Aorta (tissue), 5 donors: ENCODE results near the gene DENND4B. TPM values are rescaled to one million over a fixed set of nuclear protein-coding genes. Genes with fewer than 3 reads are reported as not detected.
A peak's percentile ranks its signal among the peaks of the same experiment; 100 is the strongest.

ENCODE experiments used
- ATAC-seq: fragments of 200-7000 bp; cut with Tn5 transposase; one replicate; pipeline ENCODE4 v1.9.1; 2022; ENCODE audit warnings: moderate library complexity; ENCODE audit not compliant: low FRiP score
- DNase-seq, 2 donors: peaks; one replicate each; pipeline ENCODE4 v3.0.0-alpha.2; 2020
- H3K27ac ChIP-seq, 2 donors: one replicate each; pipeline ENCODE4 v1.5.1; 2013; ENCODE audit warnings: low read length in 2 of 2, mild to moderate bottlenecking in 2 of 2, moderate library complexity in 2 of 2, control low read depth in 1 of 2, inconsistent platforms in 1 of 2, low read depth in 1 of 2
- H3K27me3 ChIP-seq, 2 donors: one replicate each; pipeline ENCODE4 v1.6.1; 2013; ENCODE audit warnings: control low read depth in 1 of 2, low read length in 1 of 2, mild to moderate bottlenecking in 1 of 2, moderate library complexity in 1 of 2; ENCODE audit not compliant: insufficient read depth in 2 of 2, control insufficient read depth in 1 of 2
- H3K36me3 ChIP-seq, 2 donors: one replicate each; pipeline ENCODE4 v1.6.1; 2013; ENCODE audit warnings: control low read depth in 1 of 2, low read length in 1 of 2, mild to moderate bottlenecking in 1 of 2; ENCODE audit not compliant: insufficient read depth in 2 of 2, control insufficient read depth in 1 of 2
- H3K4me1 ChIP-seq, 2 donors: one replicate each; pipeline ENCODE4 v1.6.1; 2013; ENCODE audit warnings: low read length in 2 of 2, control low read depth in 1 of 2, mild to moderate bottlenecking in 1 of 2, moderate library complexity in 1 of 2; ENCODE audit not compliant: insufficient read depth in 2 of 2, control insufficient read depth in 1 of 2
- H3K4me3 ChIP-seq, 2 donors: one replicate each; pipeline ENCODE4 v1.5.1; 2013; ENCODE audit warnings: low read length in 2 of 2, control low read depth in 1 of 2, mild to moderate bottlenecking in 1 of 2
- H3K9me3 ChIP-seq: one replicate; pipeline ENCODE4 v1.6.1; 2013; ENCODE audit warnings: mild to moderate bottlenecking, low read length; ENCODE audit not compliant: control insufficient read depth
- WGBS, 2 donors: extraction: QIAGEN DNeasy Blood & Tissue Kit; methylation state at CpG; one replicate each; pipeline ENCODE4 v1.1.7; 2013; 5-methylcytosine and 5-hydroxymethylcytosine counted together
- intact Hi-C, 2 donors: fragments of 100-400 bp; cut with DNase I; formaldehyde crosslinking; loops; one replicate each; pipeline versions ENCODE4 v1.14.2 to v1.15.0; 2022
- polyA plus RNA-seq, 2 donors: library from polyadenylated mRNA; stranded (reverse); fragments of 200-250 nt; gene quantifications; one replicate each; pipeline ENCODE4 v1.2.3, GENCODE V29; 2013
- total RNA-seq, 2 donors: library from RNA; stranded (reverse); fragmentation: NEBNext Ultra II Directional; extraction: Animal tissue kit (Norgen Biotek cat#: 25700); gene quantifications; one replicate each; pipeline ENCODE4 v1.2.1, GENCODE V29; 2021
- donor health status: healthy with polysubstance abuse.
- donor health status: Bipolar disorder and iron deficiency.
- donor health status: DM: no; HTN: no; CAD: no.
- donor health status: DM: no; HTN: no; CAD: no.
- donor health status: DM: yes; HTN: yes; CAD: no.

DENND4B gene
- total and polyA plus RNA-seq, 4 donors = 6.6 to 94.7 (median 40.1) TPM

- WGBS, 2 donors = 95 to 97% methylated on average over 12 of the region's 12 CpGs
- Histone ChIP-seq H3K4me1 (no peaks in the 10 kb centered on the region), H3K9me3 (no peaks in the 10 kb centered on the region), H3K27ac (no peak overlapping the region), H3K4me3 (no peak overlapping the region), H3K36me3 (peaks cover 6 to 10% of the 10 kb centered on the region in 2 donors), H3K27me3 (no peaks in the 10 kb centered on the region)
- ATAC-seq (no peak), DNase-seq (peak in 1 of 2 donors; percentile 37)
- intact Hi-C loops = no loop called here
Measured at GRCh38 chr1:153936011-153936802, 10.3 kb downstream of the DENND4B start.

DNA sequence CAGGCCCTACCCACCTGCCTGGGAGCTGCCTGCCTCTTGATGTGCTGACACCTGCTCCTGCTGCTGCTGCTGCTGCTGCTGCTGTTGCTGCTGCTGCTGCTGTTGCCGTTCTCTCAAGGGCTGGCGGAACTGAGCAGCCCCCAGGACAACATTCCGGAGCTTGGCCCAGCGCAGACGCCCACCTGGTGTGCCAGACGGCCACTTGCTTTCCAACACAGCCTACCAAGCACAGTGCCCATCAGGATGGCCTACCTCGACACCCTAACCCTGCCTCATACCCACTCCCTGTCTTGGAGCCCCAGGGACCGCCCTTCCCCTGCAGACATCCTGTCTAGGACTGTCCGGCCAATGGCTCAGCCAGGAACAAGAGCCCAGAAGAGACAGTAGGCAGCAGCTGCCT is 11.8 kb downstream of the DENND4B start:
- no peak overlapping the region for H3K27ac ChIP-seq
- no peaks in the 10 kb centered on the region for H3K4me1 ChIP-seq
- no peaks in the 10 kb centered on the region for H3K27me3 ChIP-seq
- H3K4me3 ChIP-seq = no peak overlapping the region
- DNase-seq (peak in 1 of 2 donors; percentile 72), ATAC-seq (no peak)
- intact Hi-C loops = no loop called here
- WGBS, 2 donors = 94 to 96% methylated on average over 9 of the region's 9 CpGs
- H3K9me3 ChIP-seq = no peaks in the 10 kb centered on the region
- H3K36me3 ChIP-seq = peaks cover 6 to 11% of the 10 kb centered on the region in 2 donors

DNA sequence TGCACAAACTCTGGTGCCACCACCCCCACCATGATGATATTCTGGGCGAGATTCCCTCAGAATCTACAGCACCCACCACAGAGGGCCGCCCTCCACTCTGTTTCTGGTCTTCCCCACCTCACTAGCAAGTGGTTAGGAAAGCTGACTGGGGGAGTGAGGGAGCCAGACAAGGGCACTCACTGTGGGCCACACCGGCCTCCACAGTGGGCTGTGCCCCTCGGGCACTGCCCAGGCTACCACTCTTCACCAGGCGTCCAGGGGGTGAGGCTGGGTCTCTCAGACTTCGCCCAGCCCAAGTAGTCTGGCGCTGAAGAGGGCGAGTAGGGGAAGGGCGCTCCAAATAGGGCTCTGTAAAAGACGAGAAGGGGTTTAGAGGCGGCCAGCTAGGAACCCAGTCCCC is 12.6 kb downstream of the DENND4B start:
- WGBS, 2 donors = 93 to 98% methylated on average over 11 of the region's 11 CpGs
- H3K4me3 ChIP-seq = no peak overlapping the region
- ATAC-seq (no peak), DNase-seq (peak in 1 of 2 donors; percentile 37)
- H3K27ac ChIP-seq = no peak overlapping the region
- H3K9me3 ChIP-seq = no peaks in the 10 kb centered on the region
- no peaks in the 10 kb centered on the region for H3K27me3 ChIP-seq
- intact Hi-C loops = no loop called here
- H3K4me1 ChIP-seq = no peaks in the 10 kb centered on the region
- H3K36me3 ChIP-seq = peaks cover 6 to 11% of the 10 kb centered on the region in 2 donors

DNA sequence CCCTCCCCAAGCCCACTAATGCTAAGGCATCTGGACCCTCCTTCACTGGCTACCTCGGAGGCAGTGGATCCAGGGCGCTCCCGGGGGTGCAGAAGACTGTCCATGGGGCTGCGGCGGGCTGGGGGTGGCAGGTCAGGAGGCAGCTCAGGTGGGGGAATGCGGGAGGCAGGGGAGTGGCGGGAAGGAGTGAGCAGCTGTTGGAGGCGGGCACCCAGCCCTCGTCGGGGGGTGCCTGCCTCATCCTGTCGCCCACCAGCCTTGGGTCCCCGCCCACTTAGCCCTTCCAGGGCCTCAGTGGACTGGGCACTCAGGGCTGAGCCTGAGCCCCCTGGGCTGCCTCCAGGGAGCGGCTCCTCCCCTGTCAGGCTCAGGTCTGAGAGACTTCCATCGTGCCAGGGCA is 13.1 kb downstream of the DENND4B start:
- Histone ChIP-seq H3K27me3 (no peaks in the 10 kb centered on the region), H3K4me1 (no peaks in the 10 kb centered on the region), H3K36me3 (peaks cover 6 to 11% of the 10 kb centered on the region in 2 donors), H3K4me3 (no peak overlapping the region), H3K9me3 (no peaks in the 10 kb centered on the region), H3K27ac (no peak overlapping the region)
- 88 to 95% methylated on average over 12 to 14 of the region's 14 CpGs for WGBS, 2 donors
- intact Hi-C loops = no loop called here
- ATAC-seq (no peak), DNase-seq (peak in 1 of 2 donors; percentile 67)

- Histone ChIP-seq H3K4me3 (no peak overlapping the region), H3K9me3 (no peaks in the 10 kb centered on the region), H3K4me1 (no peaks in the 10 kb centered on the region), H3K27me3 (no peaks in the 10 kb centered on the region), H3K27ac (no peak overlapping the region), H3K36me3 (peaks cover 6 to 11% of the 10 kb centered on the region in 2 donors)
- DNase-seq (peak in 1 of 2 donors; percentile 65), ATAC-seq (no peak)
- WGBS, 2 donors = 93 to 95% methylated on average over 18 of the region's 18 CpGs
- intact Hi-C loops = no loop called here
Measured at GRCh38 chr1:153932156-153933131, 14.1 kb downstream of the DENND4B start.

- no peak overlapping the region for H3K27ac ChIP-seq
- DNase-seq = peak in 1 of 2 donors; percentile 40
Measured at GRCh38 chr1:153929981-153930948, 16.3 kb downstream of the DENND4B start.

GRCh38 chr1:153929426-153929825 is 17.1 kb downstream of the DENND4B start:
- intact Hi-C loops = loop anchor here in 1 of 2 donors (10.0 kb wide), 1 partner anchor 55 kb away; the partner anchor contains the start of gene RAB13
- no peak overlapping the region for H3K27ac ChIP-seq
- no peak overlapping the region for H3K4me3 ChIP-seq
- H3K36me3 ChIP-seq = peaks cover 3 to 6% of the 10 kb centered on the region in 2 donors
- WGBS, 2 donors = 82 to 85% methylated on average over 5 of the region's 5 CpGs
- H3K4me1 ChIP-seq = no peaks in the 10 kb centered on the region
- no peaks in the 10 kb centered on the region for H3K9me3 ChIP-seq
- ATAC-seq (no peak), DNase-seq (no peak)
- H3K27me3 ChIP-seq = no peaks in the 10 kb centered on the region

More at GRCh38 chr1:153929981-153930948, 16.3 kb downstream of the DENND4B start:
- ATAC-seq = no peak
- WGBS, 2 donors = 82 to 88% methylated on average over 14 of the region's 14 CpGs
- Histone ChIP-seq H3K9me3 (no peaks in the 10 kb centered on the region), H3K27me3 (no peaks in the 10 kb centered on the region), H3K36me3 (peaks cover 6 to 7% of the 10 kb centered on the region in 2 donors), H3K4me3 (no peak overlapping the region), H3K4me1 (no peaks in the 10 kb centered on the region)
- intact Hi-C loops = loop anchor here in 1 of 2 donors (10.0 kb wide), 1 partner anchor 55 kb away; the partner anchor contains the start of gene RAB13
